Left renal pelvis (tissue), 4 donors: Measurements from ENCODE around the gene OGG1. TPM values are rescaled to one million over a fixed set of nuclear protein-coding genes. Genes with fewer than 3 reads are reported as not detected.
A peak's percentile ranks its signal among the peaks of the same experiment; 100 is the strongest.

Experiments
- DNase-seq, 4 donors: peaks; one replicate each; pipeline ENCODE4 v3.0.0-alpha.2; 2013; ENCODE audit warnings: low read depth in 4 of 4, low spot score in 3 of 4
- polyA plus RNA-seq, 4 donors: library from polyadenylated mRNA; unstranded; fragments of 120-200 nt; gene quantifications; one replicate each; pipeline ENCODE4 v1.2.1, GENCODE V29; 2013; ENCODE audit not compliant: insufficient read length in 4 of 4

Gene OGG1
- polyA plus RNA-seq, 4 donors, result 32.1 to 74.8 (median 50.5) TPM

GRCh38 chr3:9727041-9727595 lies 22.6 kb upstream of the OGG1 start:
- DNase-seq, result no peak

GRCh38 chr3:9727743-9728142 lies 22.0 kb upstream of the OGG1 start:
- no peak for DNase-seq

- no peak for DNase-seq
These were observed 20.3 kb upstream of the OGG1 start for GRCh38 chr3:9729419-9729818.

- no peak for DNase-seq
These were observed 19.0 kb upstream of the OGG1 start for GRCh38 chr3:9730657-9731205.

- peak; percentile 97 to 99 (median 98) for DNase-seq
These were observed 18.3 kb upstream of the OGG1 start, which contains the start of gene BRPF1 for GRCh38 chr3:9731206-9732079. Gene BRPF1, plus strand, starts transcription at chr3:9731735. Its CDS starts 2,406 bp downstream, at chr3:9734141.

- no peak for DNase-seq
These were observed 17.5 kb upstream of the OGG1 start for GRCh38 chr3:9732080-9732739.

GRCh38 chr3:9732740-9733115 lies 17.0 kb upstream of the OGG1 start:
- no peak for DNase-seq

- DNase-seq, result no peak
These were observed 12.9 kb upstream of the OGG1 start for GRCh38 chr3:9736831-9737230.

- no peak for DNase-seq
These were observed 10.6 kb upstream of the OGG1 start for GRCh38 chr3:9739181-9739580.

- no peak for DNase-seq
These were observed 7.2 kb upstream of the OGG1 start for GRCh38 chr3:9742560-9742959.

GRCh38 chr3:9743548-9743947 lies 6.2 kb upstream of the OGG1 start:
- no peak for DNase-seq

GRCh38 chr3:9744162-9744561 lies 5.6 kb upstream of the OGG1 start:
- DNase-seq, result no peak

GRCh38 chr3:9745521-9745920 lies 4.2 kb upstream of the OGG1 start:
- no peak for DNase-seq

- no peak for DNase-seq
These were observed 3.4 kb upstream of the OGG1 start for GRCh38 chr3:9746330-9746729.

- DNase-seq, result no peak
These were observed 2.5 kb upstream of the OGG1 start for GRCh38 chr3:9747267-9747666.

GRCh38 chr3:9748031-9748430 lies 1.7 kb upstream of the OGG1 start:
- no peak for DNase-seq

GRCh38 chr3:9749296-9749644 lies 482 bp upstream of the OGG1 start:
- DNase-seq, result no peak

GRCh38 chr3:9750556-9751411 lies 1.0 kb downstream of the OGG1 start:
- no peak for DNase-seq

GRCh38 chr3:9754678-9755077 lies 4.9 kb downstream of the OGG1 start:
- DNase-seq, result no peak

- DNase-seq, result no peak
These were observed 7.7 kb downstream of the OGG1 start for GRCh38 chr3:9757427-9757826.
